Stimulated activated CD4-positive, alpha-beta T cell treated with anti-CD3 and anti-CD28 coated beads, TNF-alpha, amount 100 ng/mL, for 4 hours (primary cell): Measurements from ENCODE around the gene COG4.
"Not testable (repeated sequence)": the region's sequence is repeated elsewhere in the genome, so short reads cannot be mapped to it uniquely, and the experiment has no call there.

Experiments used
- DNase-seq, 3 experiments: peaks; one replicate each; pipeline ENCODE4 v3.0.0-alpha.2; 2020; ENCODE audit warnings: low read depth in 3 of 3

Gene COG4

GRCh38 chr16:70457446-70458166, 65.7 kb downstream of the COG4 start:
- no peak for DNase-seq

- DNase-seq = no peak
These were observed 67.4 kb downstream of the COG4 start for GRCh38 chr16:70455910-70456309.

- DNase-seq = peak; percentile 42 to 62 (median 50)
These were observed 68.9 kb downstream of the COG4 start, which contains the start of gene FCSK for GRCh38 chr16:70454222-70455034. TSS of gene FCSK (plus strand) at chr16:70454595. CDS start at chr16:70463191, 8,596 bp downstream.

GRCh38 chr16:70453892-70454221, 69.5 kb downstream of the COG4 start:
- DNase-seq = no peak

- DNase-seq = no peak
These were observed 70.0 kb downstream of the COG4 start for GRCh38 chr16:70453117-70453891.

GRCh38 chr16:70451004-70451340, 72.4 kb downstream of the COG4 start:
- not testable (repeated sequence) for DNase-seq

- not testable (repeated sequence) for DNase-seq
These were observed 73.0 kb downstream of the COG4 start for GRCh38 chr16:70450142-70451003.

GRCh38 chr16:70448075-70448474, 75.3 kb downstream of the COG4 start:
- DNase-seq = no peak

GRCh38 chr16:70444249-70445063, 78.9 kb downstream of the COG4 start:
- DNase-seq = no peak

GRCh38 chr16:70442344-70442743, 81.0 kb downstream of the COG4 start:
- DNase-seq = no peak

GRCh38 chr16:70441406-70441990, 81.9 kb downstream of the COG4 start:
- DNase-seq = no peak

- DNase-seq = no peak
These were observed 83.2 kb downstream of the COG4 start for GRCh38 chr16:70440009-70440692.

GRCh38 chr16:70438969-70439862, 84.1 kb downstream of the COG4 start, which contains the start of gene ST3GAL2:
TSS of gene ST3GAL2 (minus strand) at chr16:70439100. CDS start at chr16:70398530, 40,570 bp downstream.
- DNase-seq = peak; percentile 87 to 90 (median 89)

- DNase-seq = no peak
These were observed 84.8 kb downstream of the COG4 start for GRCh38 chr16:70438585-70438968.

GRCh38 chr16:70437582-70438557, 85.5 kb downstream of the COG4 start:
- no peak for DNase-seq

GRCh38 chr16:70437017-70437581, 86.3 kb downstream of the COG4 start:
- DNase-seq = no peak
